GM06990 (cell line): ENCODE data around the gene GNAI3.

Experiments used
- DNase-seq: peaks from one replicate; pipeline ENCODE4 v3.0.0-alpha.2; 2011; ENCODE audit not compliant: insufficient read length; ENCODE audit errors: extremely low read depth
- H3K27me3 ChIP-seq: replicated peaks from 2 replicates; pipeline ENCODE4 v1.6.0; 2011; ENCODE audit warnings: low read length; ENCODE audit not compliant: control insufficient read depth, insufficient read depth
- H3K36me3 ChIP-seq: 2 replicates; pipeline ENCODE4 v1.5.1; 2011; ENCODE audit warnings: low read length; ENCODE audit not compliant: control insufficient read depth, insufficient read depth
- H3K4me3 ChIP-seq: replicated peaks from 2 replicates; pipeline ENCODE4 v1.5.1; 2011; ENCODE audit warnings: low read depth, mild to moderate bottlenecking, control low read depth, low read length
- CTCF ChIP-seq: IDR thresholded peaks from 2 replicates; pipeline ENCODE4 v1.5.1; 2011; ENCODE audit warnings: low read length, control low read depth, mild to moderate bottlenecking, inconsistent platforms; ENCODE audit not compliant: insufficient read depth, poor library complexity, severe bottlenecking

GNAI3 gene

GRCh38 chr1:109582021-109582420 is 33.6 kb downstream of the GNAI3 start:
- Histone ChIP-seq H3K27me3 (no peaks in the 10 kb centered on the region), H3K36me3 (peaks cover 4% of the 10 kb centered on the region), H3K4me3 (no peak overlapping the region)
- no peak for TF ChIP-seq CTCF
- DNase-seq: no peak

GRCh38 chr1:109584766-109585165 is 36.4 kb downstream of the GNAI3 start:
- no peak for TF ChIP-seq CTCF
- Histone ChIP-seq H3K4me3 (no peak overlapping the region), H3K36me3 (peaks cover 4% of the 10 kb centered on the region), H3K27me3 (no peaks in the 10 kb centered on the region)
- DNase-seq: no peak

GRCh38 chr1:109586055-109586454 is 37.6 kb downstream of the GNAI3 start:
- Histone ChIP-seq H3K27me3 (no peaks in the 10 kb centered on the region), H3K4me3 (no peak overlapping the region), H3K36me3 (peaks cover 4% of the 10 kb centered on the region)
- DNase-seq: no peak
- no peak for TF ChIP-seq CTCF

- no peak for TF ChIP-seq CTCF
- no peak for DNase-seq
- Histone ChIP-seq H3K4me3 (no peak overlapping the region), H3K27me3 (no peaks in the 10 kb centered on the region), H3K36me3 (peaks cover 5% of the 10 kb centered on the region)
Observed at GRCh38 chr1:109589177-109589576, 40.8 kb downstream of the GNAI3 start.

GRCh38 chr1:109589679-109590078 is 41.3 kb downstream of the GNAI3 start:
- H3K4me3 ChIP-seq: no peak overlapping the region
- no peak for TF ChIP-seq CTCF
- H3K27me3 ChIP-seq: no peaks in the 10 kb centered on the region
- H3K36me3 ChIP-seq: peaks cover 5% of the 10 kb centered on the region
- no peak for DNase-seq

GRCh38 chr1:109592916-109593315 is 44.5 kb downstream of the GNAI3 start:
- no peak for DNase-seq
- peaks cover 1% of the 10 kb centered on the region for H3K36me3 ChIP-seq

More at GRCh38 chr1:109592916-109593315, 44.5 kb downstream of the GNAI3 start:
- TF ChIP-seq CTCF: no peak
- H3K27me3 ChIP-seq: no peaks in the 10 kb centered on the region
- H3K4me3 ChIP-seq: no peak overlapping the region
